ENCODE measurements around the gene GTF2F2. TPM values are rescaled to one million over a fixed set of nuclear protein-coding genes. Genes with fewer than 3 reads are reported as not detected.

Gene GTF2F2
- total RNA-seq, 1 experiment from 2014 or later, result 40.1 TPM

DNA sequence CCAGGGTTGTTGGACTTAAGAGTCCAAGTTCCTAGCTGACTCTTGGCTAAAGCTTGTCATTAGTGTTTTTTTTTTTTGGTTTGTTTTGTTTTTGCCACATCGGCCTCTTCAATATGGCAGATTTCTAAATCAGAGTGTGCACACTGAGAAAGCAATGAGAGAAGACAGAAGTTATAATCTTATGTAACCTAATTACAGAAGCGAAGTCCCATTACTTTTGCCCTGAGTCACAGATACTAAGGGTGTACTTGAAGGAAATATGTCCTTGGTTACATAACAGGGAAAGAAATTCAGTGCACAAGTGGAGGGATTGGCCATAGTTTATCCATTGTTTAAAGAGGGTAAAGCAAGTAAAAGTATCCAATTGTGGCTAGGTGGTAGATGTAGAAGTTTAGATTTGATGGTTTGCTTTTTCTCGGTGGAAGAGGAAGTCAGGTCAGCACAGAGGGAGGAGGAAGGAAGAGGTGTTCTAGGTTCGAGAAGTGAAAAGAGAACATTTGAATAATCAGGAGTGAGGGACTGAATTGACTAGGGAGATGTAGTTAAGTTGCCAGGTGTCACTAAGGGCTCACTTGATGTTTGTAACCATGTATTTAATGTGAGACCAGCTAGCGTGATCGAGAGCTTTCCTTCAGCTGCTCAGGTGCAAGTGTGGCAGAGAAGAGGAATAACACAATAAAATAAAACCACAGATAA is 12.2 kb downstream of the GTF2F2 start:
- H3K9ac ChIP-seq (ENCODE audit: low read length), result no peak overlapping the region
- H3K4me2 ChIP-seq (ENCODE audit: low read length), result no peak overlapping the region
- CTCF ChIA-PET, result no interaction called here
- DNase-seq (ENCODE audit: low read depth, low spot score) (no peak), ATAC-seq (no peak)
- no peaks in the 10 kb centered on the region; a peak in 1 of 4 replicates for H3K4me1 ChIP-seq (ENCODE audit: control insufficient read depth in 1 of 2, insufficient read depth in 2 of 2, low read length in 2 of 2)
- H3K4me3 ChIP-seq (replicated peaks in 1 of 2; ENCODE audit: low read depth in 1 of 2, low read length in 2 of 2), result no peak overlapping the region
- no peak overlapping the region for H2AFZ ChIP-seq (ENCODE audit: low read depth, low read length, poor library complexity, severe bottlenecking)
- POLR2A ChIA-PET, result no interaction called here
- RAD21 ChIA-PET (ENCODE audit: low non-redundant PET in 1 of 2, low total read pairs in 2 of 2, uncharacterized antibody in 2 of 2, unreplicated experiment in 2 of 2), result no interaction called here
- peaks cover 0 to 5% of the 10 kb centered on the region in 2 experiments; a peak in 1 of 4 replicates for H3K36me3 ChIP-seq (ENCODE audit: control insufficient read depth in 1 of 2, insufficient read depth in 2 of 2, low read length in 2 of 2)
- no TSS peak for BruUV-seq (replicated peaks)
- H3K9me2 ChIP-seq (ENCODE audit: insufficient read depth), result no peaks in the 10 kb centered on the region
- intact Hi-C loops (cut with micrococcal nuclease), result no loop called here
- TF ChIP-seq SRF (IDR thresholded peaks at IDR 0.05; ENCODE audit: low read depth), result no peak
- no peak for TF ChIP-seq ZFX (IDR thresholded peaks at IDR 0.05)
- no peak for TF ChIP-seq TCF7L2 (IDR thresholded peaks at IDR 0.05; ENCODE audit: borderline replicate concordance, extremely low read depth, insufficient read depth, insufficient read length)
- TF ChIP-seq, protein P1, sequence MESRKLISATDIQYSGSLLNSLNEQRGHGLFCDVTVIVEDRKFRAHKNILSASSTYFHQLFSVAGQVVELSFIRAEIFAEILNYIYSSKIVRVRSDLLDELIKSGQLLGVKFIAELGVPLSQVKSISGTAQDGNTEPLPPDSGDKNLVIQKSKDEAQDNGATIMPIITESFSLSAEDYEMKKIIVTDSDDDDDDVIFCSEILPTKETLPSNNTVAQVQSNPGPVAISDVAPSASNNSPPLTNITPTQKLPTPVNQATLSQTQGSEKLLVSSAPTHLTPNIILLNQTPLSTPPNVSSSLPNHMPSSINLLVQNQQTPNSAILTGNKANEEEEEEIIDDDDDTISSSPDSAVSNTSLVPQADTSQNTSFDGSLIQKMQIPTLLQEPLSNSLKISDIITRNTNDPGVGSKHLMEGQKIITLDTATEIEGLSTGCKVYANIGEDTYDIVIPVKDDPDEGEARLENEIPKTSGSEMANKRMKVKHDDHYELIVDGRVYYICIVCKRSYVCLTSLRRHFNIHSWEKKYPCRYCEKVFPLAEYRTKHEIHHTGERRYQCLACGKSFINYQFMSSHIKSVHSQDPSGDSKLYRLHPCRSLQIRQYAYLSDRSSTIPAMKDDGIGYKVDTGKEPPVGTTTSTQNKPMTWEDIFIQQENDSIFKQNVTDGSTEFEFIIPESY (IDR thresholded peaks at IDR 0.05; ENCODE audit: extremely low read depth, insufficient replicate concordance, low read length), result no peak
- no peak for TF ChIP-seq FOSL1 (IDR thresholded peaks at IDR 0.05; ENCODE audit: low read depth)
- TF ChIP-seq SP1 (IDR thresholded peaks at IDR 0.05; ENCODE audit: low read depth), result no peak
- no peak for TF ChIP-seq SIN3A (IDR thresholded peaks at IDR 0.05; ENCODE audit: low read depth)
- TF ChIP-seq, protein P2, sequence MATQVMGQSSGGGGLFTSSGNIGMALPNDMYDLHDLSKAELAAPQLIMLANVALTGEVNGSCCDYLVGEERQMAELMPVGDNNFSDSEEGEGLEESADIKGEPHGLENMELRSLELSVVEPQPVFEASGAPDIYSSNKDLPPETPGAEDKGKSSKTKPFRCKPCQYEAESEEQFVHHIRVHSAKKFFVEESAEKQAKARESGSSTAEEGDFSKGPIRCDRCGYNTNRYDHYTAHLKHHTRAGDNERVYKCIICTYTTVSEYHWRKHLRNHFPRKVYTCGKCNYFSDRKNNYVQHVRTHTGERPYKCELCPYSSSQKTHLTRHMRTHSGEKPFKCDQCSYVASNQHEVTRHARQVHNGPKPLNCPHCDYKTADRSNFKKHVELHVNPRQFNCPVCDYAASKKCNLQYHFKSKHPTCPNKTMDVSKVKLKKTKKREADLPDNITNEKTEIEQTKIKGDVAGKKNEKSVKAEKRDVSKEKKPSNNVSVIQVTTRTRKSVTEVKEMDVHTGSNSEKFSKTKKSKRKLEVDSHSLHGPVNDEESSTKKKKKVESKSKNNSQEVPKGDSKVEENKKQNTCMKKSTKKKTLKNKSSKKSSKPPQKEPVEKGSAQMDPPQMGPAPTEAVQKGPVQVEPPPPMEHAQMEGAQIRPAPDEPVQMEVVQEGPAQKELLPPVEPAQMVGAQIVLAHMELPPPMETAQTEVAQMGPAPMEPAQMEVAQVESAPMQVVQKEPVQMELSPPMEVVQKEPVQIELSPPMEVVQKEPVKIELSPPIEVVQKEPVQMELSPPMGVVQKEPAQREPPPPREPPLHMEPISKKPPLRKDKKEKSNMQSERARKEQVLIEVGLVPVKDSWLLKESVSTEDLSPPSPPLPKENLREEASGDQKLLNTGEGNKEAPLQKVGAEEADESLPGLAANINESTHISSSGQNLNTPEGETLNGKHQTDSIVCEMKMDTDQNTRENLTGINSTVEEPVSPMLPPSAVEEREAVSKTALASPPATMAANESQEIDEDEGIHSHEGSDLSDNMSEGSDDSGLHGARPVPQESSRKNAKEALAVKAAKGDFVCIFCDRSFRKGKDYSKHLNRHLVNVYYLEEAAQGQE (IDR thresholded peaks at IDR 0.05; ENCODE audit: low read depth), result no peak
- no peak for TF ChIP-seq POLR2AphosphoS5 (IDR thresholded peaks at IDR 0.05; ENCODE audit: low read depth, low read length)
- no peak for TF ChIP-seq EZH2 (IDR thresholded peaks at IDR 0.05)
- TF ChIP-seq, protein P3, sequence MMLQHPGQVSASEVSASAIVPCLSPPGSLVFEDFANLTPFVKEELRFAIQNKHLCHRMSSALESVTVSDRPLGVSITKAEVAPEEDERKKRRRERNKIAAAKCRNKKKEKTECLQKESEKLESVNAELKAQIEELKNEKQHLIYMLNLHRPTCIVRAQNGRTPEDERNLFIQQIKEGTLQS (IDR thresholded peaks at IDR 0.05), result no peak
- no peak for TF ChIP-seq EGR1 (IDR thresholded peaks at IDR 0.05; ENCODE audit: low read depth)
- no peak for TF ChIP-seq POLR2A (IDR thresholded peaks at IDR 0.05; ENCODE audit: borderline replicate concordance, extremely low read depth, insufficient read depth, insufficient read length)
- no peaks in the 10 kb centered on the region for H3K27me3 ChIP-seq (ENCODE audit: insufficient read depth, low read length)
- peaks cover 96% of the 10 kb centered on the region for H3K79me2 ChIP-seq (ENCODE audit: insufficient read depth, low read length)
- peaks cover 0 to 4% of the 10 kb centered on the region in 2 experiments; a peak in 2 of 4 replicates for H3K9me3 ChIP-seq (ENCODE audit: control insufficient read depth in 1 of 2, insufficient read depth in 1 of 2, low read depth in 1 of 2, low read length in 2 of 2)
- peaks cover 7% of the 10 kb centered on the region; the same call in 1 of the 2 replicates for H4K20me1 ChIP-seq (ENCODE audit: insufficient read depth)
- no peak overlapping the region for H3K27ac ChIP-seq (ENCODE audit: low read depth, low read length)

All from HCT116 (cell line).